K562 (cell line): ENCODE data around the gene TGFBR1. TPM values are rescaled to one million over a fixed set of nuclear protein-coding genes. Genes with fewer than 3 reads are reported as not detected.

Experiments
- BRF2 ChIP-seq: IDR thresholded peaks from 3 replicates; pipeline ENCODE4 v1.6.1; 2011; ENCODE audit warnings: borderline replicate concordance, mild to moderate bottlenecking; ENCODE audit not compliant: insufficient read length, insufficient read depth
- ELK3 ChIP-seq: fragments of 450-650 bp; formaldehyde crosslinking; IDR thresholded peaks from 2 replicates; pipeline ENCODE4 v1.4.0; 2020; ENCODE audit warnings: mild to moderate bottlenecking
- ETV6 ChIP-seq, 3 experiments: fragments of 150-350 bp in 1 of 3; sonication (generic) in 1 of 3; formaldehyde crosslinking in 1 of 3; IDR thresholded peaks; 2 replicates each; pipeline versions ENCODE4 v1.6.1 to v1.8.0; 2014 to 2022; ENCODE audit warnings: borderline replicate concordance in 2 of 3, low read depth in 2 of 3, antibody characterized with exemption in 1 of 3, low read length in 1 of 3, mild to moderate bottlenecking in 1 of 3, missing genetic modification reagents in 1 of 3
- NELFE ChIP-seq: IDR thresholded peaks from 2 replicates; pipeline ENCODE4 v1.6.1; 2011; ENCODE audit warnings: mild to moderate bottlenecking; ENCODE audit not compliant: insufficient read depth, insufficient read length
- RB1 ChIP-seq: fragments of 450-650 bp; IDR thresholded peaks from 2 replicates; pipeline ENCODE4 v1.6.1; 2017; ENCODE audit warnings: low read depth, mild to moderate bottlenecking
- SIN3B ChIP-seq: fragments of 450-650 bp; IDR thresholded peaks from 2 replicates; pipeline ENCODE4 v1.6.1; 2017; ENCODE audit warnings: low read depth, mild to moderate bottlenecking, moderate library complexity
- SIRT6 ChIP-seq: IDR thresholded peaks from one replicate; pipeline ENCODE4 v1.6.1; 2012; ENCODE audit warnings: low read depth, mild to moderate bottlenecking, control low read depth, inconsistent platforms, low read length, moderate library complexity
- STAT6 ChIP-seq: sonication (generic); formaldehyde crosslinking; IDR thresholded peaks from 2 replicates; pipeline ENCODE4 v1.8.1; 2023; ENCODE audit warnings: mild to moderate bottlenecking, missing genetic modification reagents
- TAF7 ChIP-seq: fragments of 450-650 bp; IDR thresholded peaks from 2 replicates; pipeline ENCODE4 v1.6.1; 2016; ENCODE audit warnings: missing genetic modification characterization, missing compliant biosample characterization
- ZBTB1 ChIP-seq: sonication (generic); formaldehyde crosslinking; IDR thresholded peaks from 2 replicates; pipeline ENCODE4 v1.8.1; 2023; ENCODE audit warnings: missing genetic modification reagents, low read depth, mild to moderate bottlenecking, borderline replicate concordance
- ZBTB5 ChIP-seq: fragments of 450-650 bp; IDR thresholded peaks from 2 replicates; pipeline ENCODE4 v1.6.1; 2017; ENCODE audit warnings: antibody characterized with exemption
- ZNF224 ChIP-seq: sonication (generic); formaldehyde crosslinking; IDR thresholded peaks from 2 replicates; pipeline ENCODE4 v1.8.0; 2022; ENCODE audit warnings: mild to moderate bottlenecking, missing genetic modification reagents
- ZNF668 ChIP-seq: fragments of 250-450 bp; sonication (Bioruptor Pico); IDR thresholded peaks from 2 replicates; pipeline ENCODE4 v1.8.0; 2022; ENCODE audit warnings: mild to moderate bottlenecking, inconsistent platforms
- polyA plus RNA-seq, 8 experiments: library from polyadenylated mRNA; depleted of rRNA in 4 of 8; stranded (reverse) in 5 of 8; unstranded in 3 of 8; fragments of >200 nt; fragmentation: Nextera tagmentation in 2 of 8; fragmentation: Illumina TruSeq in 1 of 8; extraction: Ambion mirVana in 2 of 8; extraction: Trizol in 1 of 8; gene quantifications; 2 replicates each; pipeline versions ENCODE4 v1.2.1 to v1.2.3, GENCODE V29; 2011 to 2014; ENCODE audit warnings: inconsistent platforms in 1 of 8, missing spikeins in 1 of 8
- total RNA-seq, 7 experiments: library from RNA; depleted of rRNA in 6 of 7; stranded (reverse); fragments of >200 nt in 6 of 7; fragmentation: Illumina TruSeq in 2 of 7; extraction: Trizol in 2 of 7; gene quantifications; 2 replicates each; pipeline versions ENCODE4 v1.2.1 to v1.2.3, GENCODE V29; 2011 to 2021; ENCODE audit warnings: low replicate concordance in 1 of 7
- TF ChIP-seq, protein P1 (sequence below): fragments of 250-450 bp; sonication (Bioruptor Pico); IDR thresholded peaks from 2 replicates; pipeline ENCODE4 v1.5.1; 2021; ENCODE audit warnings: mild to moderate bottlenecking
- TF ChIP-seq, protein P2 (sequence below): fragments of 250-450 bp; sonication (Bioruptor Pico); IDR thresholded peaks from 2 replicates; pipeline ENCODE4 v1.4.0; 2020; ENCODE audit warnings: mild to moderate bottlenecking, moderate library complexity

TGFBR1 gene
- total and polyA plus RNA-seq, 9 of the 15 experiments (the other 6 are each of a cell fraction or from before 2014, with no cell fraction given) = 15.5 to 62.4 (median 42.7) TPM

DNA sequence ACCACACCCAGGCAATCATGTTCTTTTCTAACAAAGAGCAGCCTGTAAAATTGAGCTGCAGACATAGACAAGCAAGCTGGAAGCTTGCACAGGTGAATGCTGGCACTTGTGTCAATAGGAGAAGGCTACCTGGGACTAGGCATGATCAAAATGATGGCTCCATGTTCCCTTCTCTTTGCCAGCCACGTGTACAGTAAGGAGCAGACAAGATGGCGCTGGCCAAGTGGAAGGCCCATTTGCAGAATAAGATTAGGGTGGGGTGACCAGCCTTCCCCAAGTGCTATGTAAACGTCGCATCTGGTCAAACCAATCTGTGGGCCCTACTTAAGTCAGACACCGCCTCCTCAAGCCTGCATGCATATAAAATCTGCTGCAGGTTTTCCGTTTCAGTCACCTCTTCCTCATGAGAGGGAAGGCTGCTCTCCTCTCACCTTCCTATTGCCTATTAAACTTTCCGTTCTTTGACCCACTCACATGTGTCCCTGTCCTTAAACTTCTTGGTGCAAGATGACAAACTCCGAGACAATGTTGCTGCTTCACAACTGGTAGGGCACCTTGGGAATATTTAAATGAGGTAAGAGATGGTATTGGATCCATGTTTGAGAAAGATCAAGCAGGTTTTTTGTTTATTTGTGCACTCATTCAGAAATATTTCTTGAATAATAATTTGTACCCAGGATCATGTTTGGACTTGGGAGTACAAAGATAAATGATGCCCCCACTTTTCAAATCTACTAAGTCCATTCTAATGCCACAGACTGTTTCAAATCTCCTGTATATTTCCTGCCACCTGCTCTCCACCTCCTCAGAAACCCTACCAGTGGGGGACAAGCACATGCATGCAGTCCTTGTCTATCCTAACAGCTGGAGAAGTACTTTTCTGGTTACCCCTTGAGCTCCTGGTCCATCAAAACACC is 30.7 kb upstream of the TGFBR1 start (continued):
- peak; percentile 70; the same call in 1 of the 2 replicates for TF ChIP-seq TAF7 (tag)
- peak; percentile 17; the same call in 1 of the 2 replicates for TF ChIP-seq ELK3 (CRISPR knock-in tag)
- TF ChIP-seq, protein P1, sequence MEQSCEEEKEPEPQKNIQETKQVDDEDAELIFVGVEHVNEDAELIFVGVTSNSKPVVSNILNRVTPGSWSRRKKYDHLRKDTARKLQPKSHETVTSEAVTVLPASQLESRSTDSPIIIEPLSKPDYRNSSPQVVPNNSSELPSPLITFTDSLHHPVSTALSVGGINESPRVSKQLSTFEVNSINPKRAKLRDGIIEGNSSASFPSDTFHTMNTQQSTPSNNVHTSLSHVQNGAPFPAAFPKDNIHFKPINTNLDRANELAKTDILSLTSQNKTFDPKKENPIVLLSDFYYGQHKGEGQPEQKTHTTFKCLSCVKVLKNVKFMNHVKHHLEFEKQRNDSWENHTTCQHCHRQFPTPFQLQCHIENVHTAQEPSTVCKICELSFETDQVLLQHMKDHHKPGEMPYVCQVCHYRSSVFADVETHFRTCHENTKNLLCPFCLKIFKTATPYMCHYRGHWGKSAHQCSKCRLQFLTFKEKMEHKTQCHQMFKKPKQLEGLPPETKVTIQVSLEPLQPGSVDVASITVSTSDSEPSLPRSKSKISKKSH (CRISPR knock-in tag) = no peak
- TF ChIP-seq SIRT6 = no peak
- no peak for TF ChIP-seq ZBTB5
- no peak for TF ChIP-seq RB1
- no peak for TF ChIP-seq ETV6 (IDR thresholded peaks at IDR 0.05; ENCODE audit: borderline replicate concordance in 1 of 2, low read depth in 2 of 2, low read length in 1 of 2)
- no peak for TF ChIP-seq ETV6 (CRISPR knock-in tag; IDR thresholded peaks at IDR 0.05; ENCODE audit: borderline replicate concordance)
- TF ChIP-seq, protein P2, sequence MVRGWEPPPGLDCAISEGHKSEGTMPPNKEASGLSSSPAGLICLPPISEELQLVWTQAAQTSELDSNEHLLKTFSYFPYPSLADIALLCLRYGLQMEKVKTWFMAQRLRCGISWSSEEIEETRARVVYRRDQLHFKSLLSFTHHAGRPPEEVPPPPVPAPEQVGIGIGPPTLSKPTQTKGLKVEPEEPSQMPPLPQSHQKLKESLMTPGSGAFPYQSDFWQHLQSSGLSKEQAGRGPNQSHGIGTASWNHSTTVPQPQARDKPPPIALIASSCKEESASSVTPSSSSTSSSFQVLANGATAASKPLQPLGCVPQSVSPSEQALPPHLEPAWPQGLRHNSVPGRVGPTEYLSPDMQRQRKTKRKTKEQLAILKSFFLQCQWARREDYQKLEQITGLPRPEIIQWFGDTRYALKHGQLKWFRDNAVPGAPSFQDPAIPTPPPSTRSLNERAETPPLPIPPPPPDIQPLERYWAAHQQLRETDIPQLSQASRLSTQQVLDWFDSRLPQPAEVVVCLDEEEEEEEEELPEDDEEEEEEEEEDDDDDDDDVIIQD (CRISPR knock-in tag) = peak; percentile 88; the same call in 1 of the 2 replicates
- peak; percentile 94 for TF ChIP-seq ZNF668 (CRISPR knock-in tag)
- TF ChIP-seq SIN3B = no peak
- TF ChIP-seq STAT6 (CRISPR knock-in tag) = no peak
- no peak for TF ChIP-seq BRF2
- TF ChIP-seq NELFE = no peak
- TF ChIP-seq ZNF224 (CRISPR knock-in tag) = no peak
- TF ChIP-seq ZBTB1 = no peak; the same call in 1 of the 2 replicates
